Measurements from ENCODE around the gene OR10G8.

The OR10G8 gene

GRCh38 chr11:124078591-124078990 lies 52.0 kb downstream of the OR10G8 start:
- no peak for DNase-seq (ENCODE audit: low spot score)

- no peak for DNase-seq (ENCODE audit: low spot score)
Measured at GRCh38 chr11:124079631-124080326, 53.2 kb downstream of the OR10G8 start.
